Measurements from ENCODE around the gene ITGB8.
A peak's percentile ranks its signal among the peaks of the same experiment; 100 is the strongest.

The ITGB8 gene
- long read RNA-seq, result 0 reads

- TF ChIP-seq SPI1 (IDR thresholded peaks at IDR 0.05; ENCODE audit: borderline replicate concordance, low read depth) (no peak), POLR2AphosphoS5 (IDR thresholded peaks at IDR 0.05; ENCODE audit: low read depth) (no peak), GABPA (IDR thresholded peaks at IDR 0.05; ENCODE audit: low read depth) (no peak), REST (IDR thresholded peaks at IDR 0.05; ENCODE audit: insufficient replicate concordance, low read depth) (no peak)
- TF ChIP-seq, protein P1, sequence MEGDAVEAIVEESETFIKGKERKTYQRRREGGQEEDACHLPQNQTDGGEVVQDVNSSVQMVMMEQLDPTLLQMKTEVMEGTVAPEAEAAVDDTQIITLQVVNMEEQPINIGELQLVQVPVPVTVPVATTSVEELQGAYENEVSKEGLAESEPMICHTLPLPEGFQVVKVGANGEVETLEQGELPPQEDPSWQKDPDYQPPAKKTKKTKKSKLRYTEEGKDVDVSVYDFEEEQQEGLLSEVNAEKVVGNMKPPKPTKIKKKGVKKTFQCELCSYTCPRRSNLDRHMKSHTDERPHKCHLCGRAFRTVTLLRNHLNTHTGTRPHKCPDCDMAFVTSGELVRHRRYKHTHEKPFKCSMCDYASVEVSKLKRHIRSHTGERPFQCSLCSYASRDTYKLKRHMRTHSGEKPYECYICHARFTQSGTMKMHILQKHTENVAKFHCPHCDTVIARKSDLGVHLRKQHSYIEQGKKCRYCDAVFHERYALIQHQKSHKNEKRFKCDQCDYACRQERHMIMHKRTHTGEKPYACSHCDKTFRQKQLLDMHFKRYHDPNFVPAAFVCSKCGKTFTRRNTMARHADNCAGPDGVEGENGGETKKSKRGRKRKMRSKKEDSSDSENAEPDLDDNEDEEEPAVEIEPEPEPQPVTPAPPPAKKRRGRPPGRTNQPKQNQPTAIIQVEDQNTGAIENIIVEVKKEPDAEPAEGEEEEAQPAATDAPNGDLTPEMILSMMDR (IDR thresholded peaks at IDR 0.05; ENCODE audit: insufficient read depth, low read length), result no peak
Measured at GRCh38 chr7:20330239-20330927, at the start of gene ITGB8. Gene ITGB8, plus strand, starts transcription at chr7:20330900. Its CDS starts 907 bp downstream, at chr7:20331807.

DNA sequence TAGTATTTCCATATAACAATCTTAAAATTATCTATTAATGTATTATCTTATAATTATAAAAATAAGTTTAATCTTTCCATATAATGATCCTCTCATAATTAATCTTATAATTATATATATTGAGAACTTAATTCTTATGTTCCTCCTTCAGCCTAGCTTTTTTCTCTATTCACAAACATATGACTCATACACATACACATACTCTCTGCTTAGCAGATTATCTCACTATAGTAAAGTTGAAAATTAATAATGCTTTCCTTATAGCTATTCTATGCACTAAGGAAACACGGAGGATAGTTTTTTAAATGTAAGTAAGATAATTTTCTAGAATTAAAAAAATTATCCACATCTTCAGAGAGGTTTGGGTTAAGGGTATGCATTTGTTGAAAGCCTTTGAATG is 47.7 kb upstream of the ITGB8 start:
- H3K27ac ChIP-seq (replicated peaks), result no peak overlapping the region

More at GRCh38 chr7:20330239-20330927, at the start of gene ITGB8:
- Histone ChIP-seq H3K4me3 (replicated peaks; ENCODE audit: insufficient read depth, low read length) (peak within 1 kb of the TSS; percentile 42), H3K27me3 (ENCODE audit: insufficient read depth, poor library complexity, severe bottlenecking) (peaks cover 27% of the 10 kb centered on the region), H3K27ac (replicated peaks) (no peak within 1 kb of the TSS)
- peak in 1 of 2 experiments; percentile 39 for DNase-seq (ENCODE audit: low read depth in 1 of 2, low spot score in 1 of 2)

DNA sequence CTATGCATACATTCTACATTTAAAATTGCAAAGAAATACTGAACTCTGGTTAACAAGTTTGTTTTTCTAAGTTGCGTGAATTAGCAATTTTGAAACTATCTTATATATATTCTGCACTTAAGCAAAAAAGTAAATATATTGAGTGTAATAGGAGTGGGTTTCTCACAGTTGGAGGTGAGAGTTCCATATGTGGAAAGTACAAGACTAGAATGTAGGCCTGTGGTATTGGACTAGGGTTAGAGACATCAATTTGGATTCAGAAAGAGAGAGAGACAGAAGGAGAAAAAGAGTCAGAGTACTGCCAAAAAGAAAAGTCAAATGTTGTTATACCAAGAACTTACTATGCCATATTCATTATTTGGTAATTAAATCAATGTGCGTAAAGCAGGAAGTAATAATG is 47.3 kb upstream of the ITGB8 start:
- no peaks in the 10 kb centered on the region for H3K27me3 ChIP-seq (ENCODE audit: insufficient read depth, poor library complexity, severe bottlenecking)
- no peak overlapping the region for H3K27ac ChIP-seq (replicated peaks)
- H3K4me3 ChIP-seq (replicated peaks; ENCODE audit: insufficient read depth, low read length), result no peak overlapping the region
- no peak for TF ChIP-seq POLR2AphosphoS5 (IDR thresholded peaks at IDR 0.05; ENCODE audit: low read depth)
- TF ChIP-seq, protein P1 (IDR thresholded peaks at IDR 0.05; ENCODE audit: insufficient read depth, low read length), result no peak
- TF ChIP-seq GABPA (IDR thresholded peaks at IDR 0.05; ENCODE audit: low read depth), result no peak
- no peak for TF ChIP-seq REST (IDR thresholded peaks at IDR 0.05; ENCODE audit: insufficient replicate concordance, low read depth)
- no peak for TF ChIP-seq SPI1 (IDR thresholded peaks at IDR 0.05; ENCODE audit: borderline replicate concordance, low read depth)
- DNase-seq (ENCODE audit: low read depth in 1 of 2, low spot score in 1 of 2), result no peak

More for the DNA sequence above, 47.7 kb upstream of the ITGB8 start:
- TF ChIP-seq GABPA (IDR thresholded peaks at IDR 0.05; ENCODE audit: low read depth) (no peak), POLR2AphosphoS5 (IDR thresholded peaks at IDR 0.05; ENCODE audit: low read depth) (no peak), REST (IDR thresholded peaks at IDR 0.05; ENCODE audit: insufficient replicate concordance, low read depth) (no peak), SPI1 (IDR thresholded peaks at IDR 0.05; ENCODE audit: borderline replicate concordance, low read depth) (no peak)
- TF ChIP-seq, protein P1 (IDR thresholded peaks at IDR 0.05; ENCODE audit: insufficient read depth, low read length), result no peak
- Histone ChIP-seq H3K4me3 (replicated peaks; ENCODE audit: insufficient read depth, low read length) (no peak overlapping the region), H3K27me3 (ENCODE audit: insufficient read depth, poor library complexity, severe bottlenecking) (no peaks in the 10 kb centered on the region)
- DNase-seq (ENCODE audit: low read depth in 1 of 2, low spot score in 1 of 2), result no peak
